A172 (cell line): ENCODE measurements around the gene CSRP1. TPM values are rescaled to one million over a fixed set of nuclear protein-coding genes. Genes with fewer than 3 reads are reported as not detected.
A peak's percentile ranks its signal among the peaks of the same experiment; 100 is the strongest.
"Not testable (repeated sequence)": the region's sequence is repeated elsewhere in the genome, so short reads cannot be mapped to it uniquely, and the experiment has no call there.

Source experiments
- DNase-seq: peaks from one replicate; pipeline ENCODE4 v3.0.0-alpha.2; 2015; ENCODE audit warnings: low spot score
- total RNA-seq: library from RNA; depleted of rRNA; stranded (reverse); fragments of >200 nt; shearing (Covaris generic); gene quantifications from 2 replicates; pipeline ENCODE4 v1.2.3, GENCODE V29; 2014

CSRP1 gene
- total RNA-seq, 1 experiment from 2014 or later, result 573 TPM

DNA sequence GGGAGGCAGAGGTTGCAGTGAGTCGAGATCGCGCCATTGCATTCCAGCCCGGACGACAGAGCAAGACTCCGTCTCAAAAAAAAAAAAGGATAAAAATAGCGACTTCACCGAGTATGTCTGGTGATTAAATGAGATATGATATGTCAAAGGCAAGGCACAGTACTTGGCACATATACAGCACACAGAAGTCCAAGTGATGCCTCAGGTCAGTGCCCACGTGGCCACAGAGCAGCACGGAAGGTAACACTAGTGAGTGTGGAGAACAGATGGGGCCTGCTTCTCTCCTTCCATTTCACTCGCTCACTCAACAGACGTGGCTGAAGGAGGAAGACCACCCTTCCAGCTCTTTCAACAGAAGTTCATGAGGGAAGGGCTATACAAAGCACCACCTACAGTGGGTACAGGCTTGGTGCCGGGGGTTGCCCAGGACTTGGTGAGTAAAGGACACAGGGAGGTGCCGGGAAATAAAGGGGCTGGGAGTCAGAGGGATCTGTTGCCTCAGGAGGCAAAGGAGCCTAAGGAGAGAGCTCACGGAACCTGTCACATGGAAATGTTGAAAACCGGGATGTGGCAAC is 8.9 kb downstream of the CSRP1 start:
- no peak for DNase-seq

DNA sequence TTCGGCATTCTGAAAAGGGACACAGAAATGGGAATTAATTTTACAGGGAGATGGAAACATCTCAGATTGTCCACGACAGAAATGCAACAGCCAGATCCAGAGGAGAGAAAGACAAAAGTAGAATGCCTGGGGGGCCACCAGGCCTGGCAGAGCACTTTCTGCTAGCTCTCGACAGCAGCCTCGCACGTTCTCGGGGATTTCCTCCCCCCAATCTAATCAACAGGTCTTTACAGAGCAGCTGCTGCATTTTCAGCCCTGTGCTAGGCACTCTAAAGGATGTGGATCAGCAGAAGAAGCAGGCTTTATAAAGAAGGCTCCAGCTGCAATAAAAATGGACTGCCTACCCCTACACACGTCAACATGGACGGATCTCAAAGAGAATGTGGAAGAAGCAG is 10.6 kb downstream of the CSRP1 start:
- DNase-seq, result no peak

- DNase-seq, result peak; percentile 75
Measured at GRCh38 chr1:201495551-201496295, 11.2 kb downstream of the CSRP1 start.

DNA sequence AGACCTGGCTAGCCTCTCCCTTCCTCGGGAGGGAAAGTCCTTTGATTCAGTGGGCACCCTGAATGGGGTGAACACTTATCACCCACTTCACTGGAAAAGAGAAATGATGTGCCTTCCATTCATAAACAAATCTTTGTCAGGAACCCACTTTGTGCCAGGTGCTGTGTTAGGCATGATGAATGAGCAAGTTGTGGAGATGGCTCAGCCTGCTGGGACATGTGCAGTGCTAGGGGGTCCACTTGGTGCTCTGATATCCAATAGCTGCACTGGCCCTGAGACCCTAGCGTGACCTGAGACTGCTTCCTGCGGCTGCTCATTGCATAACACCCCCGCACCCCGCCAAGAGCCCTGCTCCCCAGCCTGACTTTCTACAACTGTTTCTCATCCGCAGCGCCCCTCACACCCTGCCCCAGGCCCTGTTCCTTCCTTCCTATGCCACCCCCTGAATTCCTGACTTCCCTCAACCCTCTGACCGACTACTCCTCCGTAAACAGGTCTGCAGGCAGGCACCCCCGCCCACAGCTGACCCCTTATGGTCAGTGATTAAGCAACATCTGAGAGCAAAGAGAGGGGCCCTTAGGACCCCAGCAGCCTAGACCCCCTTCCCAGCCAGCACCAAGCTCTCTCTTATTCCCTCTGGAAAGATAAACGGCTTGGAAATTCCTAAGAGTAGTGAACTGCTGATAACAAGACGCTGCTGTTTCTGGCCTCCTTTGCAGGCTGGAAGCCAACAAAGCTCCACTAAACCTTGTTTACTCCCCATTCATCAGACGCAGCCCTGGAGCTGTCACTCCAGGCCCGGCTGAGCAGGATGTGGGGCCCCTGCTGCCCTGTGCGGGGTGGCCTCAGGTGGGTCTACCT is 12.9 kb downstream of the CSRP1 start:
- DNase-seq, result peak; percentile 78

DNA sequence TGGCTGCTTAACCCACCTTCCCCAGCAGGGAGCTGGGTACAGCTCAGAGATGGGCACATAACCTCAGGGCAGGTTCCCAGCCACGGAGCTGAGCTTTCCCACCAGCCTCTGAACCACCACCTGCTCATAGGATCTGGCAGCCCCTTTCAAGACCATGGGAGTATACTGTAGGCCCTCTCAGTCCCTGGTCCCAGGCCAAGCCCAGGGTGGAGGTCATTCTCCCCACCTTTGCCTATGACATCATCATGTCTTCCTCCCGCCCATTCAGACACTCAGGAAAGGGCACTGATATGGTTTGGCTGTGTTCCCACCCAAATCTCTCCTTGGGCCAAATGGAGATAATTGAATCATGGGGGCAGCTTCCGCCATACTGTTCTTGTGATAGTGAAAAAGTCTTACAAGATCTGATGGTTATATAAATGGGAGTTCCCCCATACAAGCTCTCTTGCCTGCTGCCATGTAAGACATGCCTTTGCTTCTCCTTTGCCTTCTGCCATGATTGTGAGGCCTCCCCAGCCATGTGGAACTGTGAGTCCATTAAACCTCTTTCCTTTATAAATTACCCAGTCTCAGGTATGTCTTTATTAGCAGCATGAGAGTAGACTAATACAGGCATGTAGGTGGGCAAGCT is 13.8 kb downstream of the CSRP1 start:
- not testable (repeated sequence) for DNase-seq

GRCh38 chr1:201491896-201492511 is 14.9 kb downstream of the CSRP1 start:
- DNase-seq, result no peak

DNA sequence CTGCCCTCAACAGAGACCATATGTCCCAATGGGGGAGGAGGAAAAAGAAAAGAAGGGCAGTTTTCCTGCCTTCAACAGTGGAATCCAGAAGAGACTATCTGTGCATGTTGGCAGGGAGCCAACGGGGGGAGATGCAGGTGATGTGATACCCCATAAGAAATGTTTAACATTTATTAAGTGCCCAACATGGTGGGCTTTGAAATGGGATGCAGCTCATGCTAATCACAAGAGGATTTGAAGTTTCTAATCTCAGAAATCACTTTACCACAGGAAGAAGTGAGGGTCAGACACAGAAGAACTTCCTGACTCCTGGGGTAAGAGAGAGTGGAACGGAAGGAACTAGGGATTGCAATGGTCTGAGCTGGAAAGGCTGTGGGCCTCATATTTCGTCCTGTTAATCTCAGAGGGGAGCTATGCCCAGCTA is 16.2 kb downstream of the CSRP1 start:
- DNase-seq, result no peak

DNA sequence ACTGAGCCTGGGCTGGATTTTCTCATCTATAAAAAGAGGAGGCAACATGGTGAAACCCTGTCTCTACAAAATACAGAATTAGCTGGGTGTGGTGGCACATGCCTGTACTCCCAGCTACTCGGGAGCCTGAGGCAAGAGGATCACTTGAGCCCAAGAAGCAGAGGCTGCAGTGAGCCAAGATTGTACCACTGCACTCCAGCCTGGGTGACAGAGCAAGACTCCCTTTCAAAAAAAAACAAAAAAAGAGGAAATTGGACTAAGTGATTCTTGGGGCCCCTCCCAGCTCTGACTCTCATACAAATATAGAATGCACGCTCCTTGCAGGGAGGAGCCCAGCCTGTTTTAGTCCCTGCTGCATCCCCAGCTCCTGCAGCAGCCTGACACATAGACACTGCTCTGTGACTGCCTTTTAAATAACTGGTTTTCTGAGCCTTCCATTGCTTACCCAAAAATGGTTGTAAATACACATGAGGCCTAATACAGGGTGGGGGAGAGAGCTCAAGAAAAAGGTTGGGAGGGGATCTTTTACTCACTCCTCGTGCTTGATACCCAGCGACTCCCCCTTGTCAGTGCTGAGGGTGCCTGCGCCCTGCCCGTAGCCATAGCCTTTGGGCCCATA is 17.2 kb downstream of the CSRP1 start:
- no peak for DNase-seq

DNA sequence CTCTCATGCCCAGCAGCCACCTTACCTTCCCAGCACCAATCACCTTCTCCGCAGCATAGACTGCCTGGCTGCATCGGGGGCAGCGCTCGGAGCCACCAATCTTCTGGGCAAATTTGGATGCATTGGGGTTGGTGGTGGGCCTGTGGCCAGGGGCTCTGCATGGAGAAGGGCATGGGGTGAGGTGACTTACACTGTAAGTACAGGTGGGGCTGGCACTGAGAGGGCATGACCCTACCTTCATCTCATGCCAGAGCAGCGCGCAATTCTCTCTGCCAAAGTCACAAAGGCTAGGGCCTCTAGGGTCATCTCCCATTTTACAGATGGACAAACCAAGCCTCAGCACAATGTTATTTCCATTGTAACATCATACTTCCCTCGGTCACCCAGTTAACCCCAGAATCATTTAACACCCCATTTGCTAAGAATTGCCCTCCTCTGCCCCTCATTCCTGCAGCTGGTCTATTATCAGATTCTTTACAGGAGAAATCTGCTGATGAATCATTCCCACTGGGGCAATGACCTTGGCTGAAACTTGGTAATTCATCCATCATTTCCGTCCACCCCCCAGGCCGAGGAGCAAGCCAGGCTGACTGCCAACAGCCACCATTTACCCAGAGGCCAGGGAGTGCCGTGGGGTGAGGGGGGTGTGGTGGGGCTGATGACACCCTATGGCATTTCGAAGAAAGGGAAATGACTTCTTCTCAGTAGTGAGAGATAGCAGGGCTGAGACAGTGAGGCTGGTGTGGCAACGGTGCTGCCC is 17.9 kb downstream of the CSRP1 start:
- peak; percentile 100 for DNase-seq

GRCh38 chr1:201487742-201488141 is 19.2 kb downstream of the CSRP1 start:
- DNase-seq, result no peak

DNA sequence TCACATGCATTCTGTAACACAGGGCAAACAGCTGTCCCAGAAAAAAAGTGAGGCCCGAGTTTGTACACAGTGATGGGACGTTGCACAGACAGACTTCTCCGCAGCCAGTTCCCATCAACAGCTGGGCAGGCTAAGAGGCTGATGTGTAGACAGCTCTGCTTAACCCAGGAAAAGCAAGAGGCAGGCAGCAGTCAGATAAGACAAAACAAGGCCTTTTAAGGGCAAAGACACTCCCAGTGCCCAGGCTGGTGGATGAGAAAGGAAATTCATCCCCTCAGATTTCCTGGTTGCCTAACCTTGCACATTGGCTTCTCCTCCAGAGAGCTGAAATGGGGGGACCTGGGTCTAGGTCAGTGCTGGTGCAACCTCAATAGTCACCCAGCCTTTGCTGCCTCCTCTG is 20.7 kb downstream of the CSRP1 start:
- no peak for DNase-seq

DNA sequence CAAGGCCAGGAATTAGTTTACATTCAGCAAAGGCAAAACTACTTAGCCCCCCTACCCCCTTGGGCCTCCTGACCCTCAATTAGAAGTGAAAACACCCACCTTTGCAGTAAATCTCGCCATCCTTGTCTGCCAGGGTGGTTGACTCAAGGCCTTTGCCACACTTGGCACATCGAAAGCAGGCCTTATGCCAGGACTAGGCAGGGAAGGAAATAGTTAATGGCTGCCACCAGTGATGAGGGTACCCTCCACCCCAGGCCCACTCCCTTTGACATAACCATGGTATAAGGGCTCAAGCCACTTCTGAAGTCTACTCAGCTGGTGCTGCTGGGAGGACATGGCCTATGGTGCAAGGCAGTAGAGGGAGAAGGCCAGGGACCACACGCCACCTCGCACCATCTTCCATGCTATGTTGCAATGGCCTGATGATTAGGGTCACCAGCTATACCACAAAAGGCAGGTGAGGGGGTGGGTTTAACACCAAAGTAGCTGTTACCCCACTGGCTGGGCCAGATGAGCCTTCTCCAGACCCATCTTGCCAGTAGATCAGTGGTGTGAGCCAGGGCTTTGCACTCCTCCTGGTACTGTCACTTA is 21.6 kb downstream of the CSRP1 start:
- DNase-seq, result no peak

- no peak for DNase-seq
Measured at GRCh38 chr1:201483373-201483949, 23.5 kb downstream of the CSRP1 start.

DNA sequence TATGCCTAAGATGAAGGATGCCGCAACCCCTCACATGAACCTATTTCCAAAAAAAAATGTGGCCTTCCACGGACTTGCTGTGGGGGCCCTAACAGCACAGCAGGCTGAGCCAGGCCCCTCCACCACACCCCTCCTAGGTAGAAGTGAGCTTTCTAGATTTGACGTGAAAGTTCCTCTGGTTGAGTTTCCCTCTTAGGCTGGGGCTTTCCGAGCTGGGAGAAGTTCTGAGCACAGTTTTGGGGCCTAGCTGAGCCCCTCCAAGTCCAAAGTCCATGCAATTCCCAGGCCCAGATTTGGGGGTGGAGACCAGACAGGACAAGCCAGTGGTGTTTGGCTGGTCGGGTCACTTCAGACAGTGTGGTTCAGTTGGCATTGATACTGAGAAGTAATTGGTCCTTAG is 24.2 kb downstream of the CSRP1 start:
- no peak for DNase-seq

- peak; percentile 84 for DNase-seq
Measured at GRCh38 chr1:201481761-201482493, 25.0 kb downstream of the CSRP1 start.

DNA sequence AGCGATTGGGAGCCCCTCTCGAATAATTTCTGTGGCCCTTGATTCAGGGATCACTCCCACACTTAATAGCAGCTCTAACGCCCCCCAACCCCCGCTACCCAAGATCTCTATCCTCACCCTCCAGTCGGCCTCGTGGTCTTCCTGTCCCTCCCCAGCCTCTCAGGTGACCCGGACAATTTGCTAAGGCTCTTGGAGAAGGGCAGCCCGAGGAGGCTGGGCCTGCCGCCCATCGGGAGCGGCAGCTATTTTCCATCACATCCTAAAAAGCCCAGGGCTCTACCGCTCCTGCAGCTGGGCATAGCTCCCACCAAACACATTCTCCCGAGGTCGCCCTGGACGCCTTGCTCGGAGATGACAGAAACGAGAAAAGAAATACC is 25.9 kb downstream of the CSRP1 start:
- DNase-seq, result no peak

- DNase-seq, result peak; percentile 76
Measured at GRCh38 chr1:201480231-201481003, 26.5 kb downstream of the CSRP1 start.

DNA sequence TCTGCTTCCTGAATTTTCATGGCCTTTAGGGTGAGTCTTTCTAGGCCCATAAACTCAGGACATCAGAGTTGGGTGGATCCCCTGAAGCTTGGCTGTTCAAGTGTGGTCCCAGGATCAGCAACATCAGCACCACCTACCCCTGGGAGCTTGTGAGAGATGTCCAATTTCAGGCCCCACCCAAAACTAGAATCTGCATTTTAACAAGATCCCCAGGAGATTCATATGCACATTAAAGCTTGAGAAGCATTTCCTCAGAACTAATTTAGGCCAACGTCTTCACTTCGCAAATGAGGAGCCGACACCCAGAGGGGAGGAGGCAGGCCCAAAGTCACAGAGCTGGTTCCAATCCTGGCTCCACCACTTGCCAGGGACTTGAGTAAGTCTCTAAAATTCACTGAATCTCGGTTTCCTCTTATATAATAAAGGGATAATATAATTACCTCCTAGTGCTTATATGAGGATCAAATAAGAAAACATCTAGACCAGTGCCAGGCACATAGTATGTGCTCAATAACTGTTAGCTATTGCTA is 27.7 kb downstream of the CSRP1 start:
- DNase-seq, result no peak
